OCI-LY1 (cell line): ENCODE data around the gene MYO10.

Experiments
- H2AFZ ChIP-seq: fragments of 200-600 bp; sonication (generic), shearing (Covaris generic); 2 replicates; pipeline ENCODE4 v1.6.0; 2014; ENCODE audit warnings: antibody characterized with exemption, mild to moderate bottlenecking, low read length
- H3F3A ChIP-seq: fragments of 200-600 bp; sonication (generic), shearing (Covaris generic); 2 replicates; pipeline ENCODE4 v1.6.0; 2014; ENCODE audit warnings: mild to moderate bottlenecking, antibody characterized with exemption, low read length, moderate library complexity; ENCODE audit not compliant: insufficient read depth
- H3K27ac ChIP-seq: fragments of 200-600 bp; sonication (generic); 2 replicates; pipeline ENCODE4 v1.5.1; 2014; ENCODE audit warnings: low read length, mixed run types, mild to moderate bottlenecking, low read depth; ENCODE audit not compliant: poor library complexity, severe bottlenecking
- H3K27me3 ChIP-seq: fragments of 200-600 bp; sonication (generic); 2 replicates; pipeline ENCODE4 v1.6.0; 2014; ENCODE audit warnings: antibody characterized with exemption, mild to moderate bottlenecking, low read length, moderate library complexity; ENCODE audit not compliant: insufficient read depth
- H3K36me3 ChIP-seq: fragments of 200-600 bp; sonication (generic); 2 replicates; pipeline ENCODE4 v1.6.1; 2014; ENCODE audit warnings: mild to moderate bottlenecking, antibody characterized with exemption, low read length, moderate library complexity, mixed read lengths; ENCODE audit not compliant: insufficient read depth
- H3K4me1 ChIP-seq: fragments of 200-600 bp; sonication (generic); 2 replicates; pipeline ENCODE4 v1.5.1; 2014; ENCODE audit warnings: mild to moderate bottlenecking, low read length, moderate library complexity; ENCODE audit not compliant: insufficient read depth, severe bottlenecking
- H3K4me2 ChIP-seq: fragments of 200-600 bp; sonication (generic), shearing (Covaris generic); 2 replicates; pipeline ENCODE4 v1.6.1; 2014; ENCODE audit warnings: low read length
- H3K4me3 ChIP-seq: fragments of 200-600 bp; sonication (generic); 2 replicates; pipeline ENCODE4 v1.5.1; 2014; ENCODE audit warnings: low read length, low read depth, mild to moderate bottlenecking, mixed read lengths; ENCODE audit not compliant: poor library complexity, severe bottlenecking
- H3K79me2 ChIP-seq: fragments of 200-600 bp; shearing (Covaris generic); 2 replicates; pipeline ENCODE4 v1.6.1; 2016; ENCODE audit warnings: mixed run types, low read length, mixed read lengths; ENCODE audit not compliant: insufficient read depth
- H3K9ac ChIP-seq: fragments of 200-600 bp; sonication (generic), shearing (Covaris generic); 2 replicates; pipeline ENCODE4 v1.6.1; 2014; ENCODE audit warnings: mild to moderate bottlenecking, low read length, mixed read lengths
- H3K9me2 ChIP-seq: fragments of 200-600 bp; sonication (generic), shearing (Covaris generic); 2 replicates; pipeline ENCODE4 v1.6.1; 2014; ENCODE audit warnings: low read depth, mild to moderate bottlenecking, low read length, mixed read lengths
- H3K9me3 ChIP-seq: fragments of 200-600 bp; shearing (Covaris generic); 2 replicates; pipeline ENCODE4 v1.6.1; 2014; ENCODE audit warnings: low read length, mixed read lengths
- H4K20me1 ChIP-seq: fragments of 200-600 bp; sonication (generic), shearing (Covaris generic); 2 replicates; pipeline ENCODE4 v1.6.0; 2016; ENCODE audit warnings: mild to moderate bottlenecking, low read length; ENCODE audit not compliant: insufficient read depth
- EZH2 ChIP-seq: fragments of 200-600 bp; sonication (generic), shearing (Covaris generic); IDR thresholded peaks from 2 replicates; pipeline ENCODE4 v1.8.0; 2017; ENCODE audit warnings: borderline replicate concordance, mixed run types, mild to moderate bottlenecking, antibody characterized with exemption, low read length, moderate library complexity, mixed read lengths
- TF ChIP-seq, protein P1 (sequence below): fragments of 200-600 bp; sonication (generic), shearing (Covaris generic); IDR thresholded peaks from 2 replicates; pipeline ENCODE4 v1.5.1; 2017; ENCODE audit warnings: mild to moderate bottlenecking, antibody characterized with exemption, low read length, moderate library complexity, mixed read lengths

MYO10 gene

DNA sequence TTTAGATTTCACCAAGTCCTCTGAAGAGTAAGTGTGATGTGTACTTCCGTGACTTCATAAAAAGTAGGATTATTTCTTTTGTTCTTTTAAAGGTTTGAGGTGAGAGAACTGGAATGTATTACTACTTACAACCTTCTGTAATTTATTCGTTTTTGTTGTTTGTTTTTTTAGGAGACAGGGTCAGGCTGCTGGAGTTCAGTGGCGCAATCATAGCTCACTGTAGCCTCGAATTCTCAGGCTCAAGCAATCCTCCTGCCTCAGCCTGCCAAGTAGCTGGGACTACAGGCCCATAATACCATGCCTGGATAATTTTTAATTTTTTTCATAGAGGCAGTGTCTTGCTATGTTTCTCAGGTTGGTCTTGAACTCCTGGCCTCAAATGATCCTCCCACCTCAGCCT lies 251.0 kb downstream of the MYO10 start:
- no peak overlapping the region for H2AFZ ChIP-seq
- H3K9me3 ChIP-seq: no peaks in the 10 kb centered on the region
- no peaks in the 10 kb centered on the region for H3K4me1 ChIP-seq
- H3K27ac ChIP-seq: no peak overlapping the region
- H4K20me1 ChIP-seq: no peaks in the 10 kb centered on the region
- H3F3A ChIP-seq: no peaks in the 10 kb centered on the region
- no peak overlapping the region for H3K4me3 ChIP-seq
- no peaks in the 10 kb centered on the region for H3K9me2 ChIP-seq
- H3K36me3 ChIP-seq: no peaks in the 10 kb centered on the region
- TF ChIP-seq, protein P1, sequence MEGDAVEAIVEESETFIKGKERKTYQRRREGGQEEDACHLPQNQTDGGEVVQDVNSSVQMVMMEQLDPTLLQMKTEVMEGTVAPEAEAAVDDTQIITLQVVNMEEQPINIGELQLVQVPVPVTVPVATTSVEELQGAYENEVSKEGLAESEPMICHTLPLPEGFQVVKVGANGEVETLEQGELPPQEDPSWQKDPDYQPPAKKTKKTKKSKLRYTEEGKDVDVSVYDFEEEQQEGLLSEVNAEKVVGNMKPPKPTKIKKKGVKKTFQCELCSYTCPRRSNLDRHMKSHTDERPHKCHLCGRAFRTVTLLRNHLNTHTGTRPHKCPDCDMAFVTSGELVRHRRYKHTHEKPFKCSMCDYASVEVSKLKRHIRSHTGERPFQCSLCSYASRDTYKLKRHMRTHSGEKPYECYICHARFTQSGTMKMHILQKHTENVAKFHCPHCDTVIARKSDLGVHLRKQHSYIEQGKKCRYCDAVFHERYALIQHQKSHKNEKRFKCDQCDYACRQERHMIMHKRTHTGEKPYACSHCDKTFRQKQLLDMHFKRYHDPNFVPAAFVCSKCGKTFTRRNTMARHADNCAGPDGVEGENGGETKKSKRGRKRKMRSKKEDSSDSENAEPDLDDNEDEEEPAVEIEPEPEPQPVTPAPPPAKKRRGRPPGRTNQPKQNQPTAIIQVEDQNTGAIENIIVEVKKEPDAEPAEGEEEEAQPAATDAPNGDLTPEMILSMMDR: no peak
- TF ChIP-seq EZH2: no peak
- H3K27me3 ChIP-seq: no peaks in the 10 kb centered on the region
- no peak overlapping the region for H3K4me2 ChIP-seq
- H3K9ac ChIP-seq: no peak overlapping the region
- H3K79me2 ChIP-seq: no peaks in the 10 kb centered on the region

DNA sequence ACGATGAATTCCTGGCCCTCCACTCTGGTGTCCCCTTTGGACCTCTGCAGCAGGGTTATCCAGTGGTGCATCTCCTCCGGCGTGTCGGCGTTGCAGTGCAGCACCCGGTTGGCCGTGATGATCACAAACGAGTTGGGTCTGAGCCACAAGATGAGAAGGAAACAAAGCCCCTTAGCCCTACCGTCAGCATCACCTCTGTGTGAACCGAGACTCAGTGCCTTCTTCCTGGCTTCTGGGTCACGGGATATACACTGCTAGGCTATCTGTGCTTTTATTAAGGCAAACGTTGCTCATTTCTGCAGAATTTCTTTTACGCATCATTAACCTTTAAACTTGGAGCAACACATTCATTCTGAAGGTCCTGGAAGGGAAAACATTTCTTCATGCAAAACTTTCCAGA lies 254.2 kb downstream of the MYO10 start:
- H3K9ac ChIP-seq: no peak overlapping the region
- no peaks in the 10 kb centered on the region for H4K20me1 ChIP-seq
- no peak overlapping the region for H3K4me2 ChIP-seq
- no peaks in the 10 kb centered on the region for H3F3A ChIP-seq
- H3K27me3 ChIP-seq: no peaks in the 10 kb centered on the region
- no peaks in the 10 kb centered on the region for H3K79me2 ChIP-seq
- no peaks in the 10 kb centered on the region for H3K4me1 ChIP-seq
- H3K27ac ChIP-seq: no peak overlapping the region
- no peaks in the 10 kb centered on the region for H3K36me3 ChIP-seq
- H3K9me3 ChIP-seq: no peaks in the 10 kb centered on the region
- TF ChIP-seq EZH2: no peak
- TF ChIP-seq, protein P1: no peak
- no peak overlapping the region for H3K4me3 ChIP-seq
- H2AFZ ChIP-seq: no peak overlapping the region
- no peaks in the 10 kb centered on the region for H3K9me2 ChIP-seq

DNA sequence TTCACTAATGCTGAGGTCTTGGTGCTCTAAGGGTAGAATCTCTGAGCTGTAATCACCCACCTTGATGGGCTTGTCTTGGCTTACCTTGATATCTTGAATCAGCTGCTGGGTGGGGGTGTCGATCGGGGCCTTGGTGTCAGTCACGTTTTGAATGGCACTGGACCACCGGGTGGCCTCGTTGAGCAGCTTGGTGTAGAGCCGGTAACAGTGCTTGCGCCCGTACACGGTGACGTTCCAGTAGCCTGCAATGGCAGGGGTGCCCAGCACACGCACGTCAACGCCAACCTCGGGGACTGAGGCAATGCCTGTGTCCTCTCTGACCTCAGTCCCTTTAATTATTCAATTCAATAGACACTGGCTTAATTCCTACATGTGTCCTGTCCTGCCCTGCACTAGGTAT lies 256.2 kb downstream of the MYO10 start:
- no peaks in the 10 kb centered on the region for H4K20me1 ChIP-seq
- H3K79me2 ChIP-seq: no peaks in the 10 kb centered on the region
- no peaks in the 10 kb centered on the region for H3F3A ChIP-seq
- H3K4me1 ChIP-seq: no peaks in the 10 kb centered on the region
- no peaks in the 10 kb centered on the region for H3K27me3 ChIP-seq
- H3K4me2 ChIP-seq: no peak overlapping the region
- H3K4me3 ChIP-seq: no peak overlapping the region
- no peak overlapping the region for H2AFZ ChIP-seq
- TF ChIP-seq, protein P1: no peak
- no peak for TF ChIP-seq EZH2
- no peak overlapping the region for H3K9ac ChIP-seq
- H3K9me3 ChIP-seq: no peaks in the 10 kb centered on the region
- no peaks in the 10 kb centered on the region for H3K9me2 ChIP-seq
- H3K27ac ChIP-seq: no peak overlapping the region
- H3K36me3 ChIP-seq: no peaks in the 10 kb centered on the region
